Medulla oblongata (tissue), 1 donor: Measurements from ENCODE around the gene CENPVL1.
"Not testable (repeated sequence)": the region's sequence is repeated elsewhere in the genome, so short reads cannot be mapped to it uniquely, and the experiment has no call there.

Experiments used
- DNase-seq: peaks from one replicate; pipeline ENCODE4 v3.0.0-alpha.2; 2015; ENCODE audit errors: extremely low spot score

The CENPVL1 gene

GRCh38 chrX:51710277-51711164 lies at the start of gene CENPVL1:
CENPVL1 (plus strand) TSS chrX:51710512; CDS start chrX:51710512, 0 bp downstream.
- DNase-seq: not testable (repeated sequence)

GRCh38 chrX:51665981-51666380 lies 44.3 kb upstream of the CENPVL1 start:
- DNase-seq: no peak

- DNase-seq: not testable (repeated sequence)
Measured at GRCh38 chrX:51679689-51680433, 30.5 kb upstream of the CENPVL1 start.

- DNase-seq: not testable (repeated sequence)
Measured at GRCh38 chrX:51681808-51682719, 28.2 kb upstream of the CENPVL1 start.

- not testable (repeated sequence) for DNase-seq
Measured at GRCh38 chrX:51682720-51683062, 27.6 kb upstream of the CENPVL1 start, which contains the start of gene CENPVL2. CENPVL2 (minus strand) TSS chrX:51682831; CDS start chrX:51682831, 0 bp downstream.

- DNase-seq: no peak
Measured at GRCh38 chrX:51694254-51694653, 16.1 kb upstream of the CENPVL1 start.

- DNase-seq: no peak
Measured at GRCh38 chrX:51697397-51697796, 12.9 kb upstream of the CENPVL1 start.

- not testable (repeated sequence) for DNase-seq
Measured at GRCh38 chrX:51712943-51713647, 2.8 kb downstream of the CENPVL1 start.

- no peak for DNase-seq
Measured at GRCh38 chrX:51728202-51728601, 17.9 kb downstream of the CENPVL1 start.

GRCh38 chrX:51737091-51737490 lies 26.8 kb downstream of the CENPVL1 start:
- peak; percentile 14 for DNase-seq

GRCh38 chrX:51742586-51742985 lies 32.3 kb downstream of the CENPVL1 start:
- DNase-seq: no peak

- DNase-seq: peak; percentile 63
Measured at GRCh38 chrX:51743179-51743957, 33.1 kb downstream of the CENPVL1 start, which contains the start of gene GSPT2. GSPT2 (plus strand) TSS chrX:51743442; CDS start chrX:51743627, 185 bp downstream.

- DNase-seq: no peak
Measured at GRCh38 chrX:51747671-51748070, 37.4 kb downstream of the CENPVL1 start.

- no peak for DNase-seq
Measured at GRCh38 chrX:51759055-51759839, 48.9 kb downstream of the CENPVL1 start.

GRCh38 chrX:51760657-51761056 lies 50.3 kb downstream of the CENPVL1 start:
- DNase-seq: no peak
